Measurements from ENCODE around the gene RARA.
A peak's percentile ranks its signal among the peaks of the same experiment; 100 is the strongest.
"Not testable (repeated sequence)": the region's sequence is repeated elsewhere in the genome, so short reads cannot be mapped to it uniquely, and the experiment has no call there.

RARA gene

GRCh38 chr17:40358323-40359038 lies 49.5 kb downstream of the RARA start:
- DNase-seq (ENCODE audit: low spot score) = peak; percentile 91

GRCh38 chr17:40360091-40360490 lies 51.1 kb downstream of the RARA start:
- DNase-seq (ENCODE audit: low spot score) = no peak

GRCh38 chr17:40361063-40361924 lies 52.3 kb downstream of the RARA start:
- no peak for DNase-seq (ENCODE audit: low spot score)

GRCh38 chr17:40361925-40362695 lies 53.1 kb downstream of the RARA start:
- DNase-seq (ENCODE audit: low spot score) = no peak

GRCh38 chr17:40362696-40363110 lies 53.7 kb downstream of the RARA start:
- peak; percentile 70 for DNase-seq (ENCODE audit: low spot score)

GRCh38 chr17:40363111-40363827 lies 54.3 kb downstream of the RARA start:
- no peak for DNase-seq (ENCODE audit: low spot score)

- DNase-seq (ENCODE audit: low spot score) = no peak
Measured at GRCh38 chr17:40364121-40364861, 55.3 kb downstream of the RARA start, which contains the start of gene GJD3. TSS of gene GJD3 (minus strand) at chr17:40364737. CDS start at chr17:40363815, 922 bp downstream.

GRCh38 chr17:40364906-40365305 lies 55.9 kb downstream of the RARA start:
- no peak for DNase-seq (ENCODE audit: low spot score)

GRCh38 chr17:40366076-40366860 lies 57.3 kb downstream of the RARA start:
- no peak for DNase-seq (ENCODE audit: low spot score)

- DNase-seq (ENCODE audit: low spot score) = no peak
Measured at GRCh38 chr17:40366861-40367518, 58.0 kb downstream of the RARA start.

GRCh38 chr17:40367728-40368127 lies 58.7 kb downstream of the RARA start:
- not testable (repeated sequence) for DNase-seq (ENCODE audit: low spot score)

- no peak for DNase-seq (ENCODE audit: low spot score)
Measured at GRCh38 chr17:40369923-40370322, 60.9 kb downstream of the RARA start.

- peak; percentile 41 for DNase-seq (ENCODE audit: low spot score)
Measured at GRCh38 chr17:40371261-40371929, 62.4 kb downstream of the RARA start.

- no peak for DNase-seq (ENCODE audit: low spot score)
Measured at GRCh38 chr17:40372031-40372430, 63.1 kb downstream of the RARA start.

GRCh38 chr17:40372644-40373043 lies 63.7 kb downstream of the RARA start:
- DNase-seq (ENCODE audit: low spot score) = not testable (repeated sequence)

- DNase-seq (ENCODE audit: low spot score) = no peak
Measured at GRCh38 chr17:40373324-40373723, 64.3 kb downstream of the RARA start.

GRCh38 chr17:40373999-40374398 lies 65.0 kb downstream of the RARA start:
- DNase-seq (ENCODE audit: low spot score) = no peak

GRCh38 chr17:40374821-40375498 lies 66.0 kb downstream of the RARA start:
- DNase-seq (ENCODE audit: low spot score) = no peak

Data from CD4-positive, alpha-beta T cell treated with Interleukin-15 for 4 hours (primary cell).